ENCODE data around the gene RADIL.

DNA sequence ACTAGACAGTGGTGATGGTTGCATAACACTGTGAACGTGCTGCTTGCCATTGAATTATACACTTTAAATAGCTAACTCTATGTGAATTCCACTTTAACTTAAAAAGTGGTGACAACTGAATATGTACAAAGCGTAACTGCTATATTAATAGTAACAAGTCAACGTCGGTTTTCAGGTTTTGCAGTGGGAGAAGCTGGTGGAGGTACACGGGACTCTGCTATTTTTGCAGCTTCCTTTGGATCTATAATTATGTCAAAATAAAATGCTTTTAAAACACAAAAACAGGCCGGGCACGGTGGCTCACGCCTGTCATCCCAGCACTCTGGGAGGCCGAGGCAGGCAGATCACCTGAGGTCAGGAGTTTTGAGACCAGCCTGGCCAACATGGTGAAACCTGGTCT, 87.1 kb downstream of the RADIL start:
- no peak for TF ChIP-seq EZH2 (IDR thresholded peaks at IDR 0.05; ENCODE audit: low read length)
- TF ChIP-seq, protein P1, sequence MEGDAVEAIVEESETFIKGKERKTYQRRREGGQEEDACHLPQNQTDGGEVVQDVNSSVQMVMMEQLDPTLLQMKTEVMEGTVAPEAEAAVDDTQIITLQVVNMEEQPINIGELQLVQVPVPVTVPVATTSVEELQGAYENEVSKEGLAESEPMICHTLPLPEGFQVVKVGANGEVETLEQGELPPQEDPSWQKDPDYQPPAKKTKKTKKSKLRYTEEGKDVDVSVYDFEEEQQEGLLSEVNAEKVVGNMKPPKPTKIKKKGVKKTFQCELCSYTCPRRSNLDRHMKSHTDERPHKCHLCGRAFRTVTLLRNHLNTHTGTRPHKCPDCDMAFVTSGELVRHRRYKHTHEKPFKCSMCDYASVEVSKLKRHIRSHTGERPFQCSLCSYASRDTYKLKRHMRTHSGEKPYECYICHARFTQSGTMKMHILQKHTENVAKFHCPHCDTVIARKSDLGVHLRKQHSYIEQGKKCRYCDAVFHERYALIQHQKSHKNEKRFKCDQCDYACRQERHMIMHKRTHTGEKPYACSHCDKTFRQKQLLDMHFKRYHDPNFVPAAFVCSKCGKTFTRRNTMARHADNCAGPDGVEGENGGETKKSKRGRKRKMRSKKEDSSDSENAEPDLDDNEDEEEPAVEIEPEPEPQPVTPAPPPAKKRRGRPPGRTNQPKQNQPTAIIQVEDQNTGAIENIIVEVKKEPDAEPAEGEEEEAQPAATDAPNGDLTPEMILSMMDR (optimal IDR thresholded peaks at IDR 0.05 in 1 of 3, IDR thresholded peaks at IDR 0.05 in 1 of 3, conservative IDR thresholded peaks at IDR 0.05 in 1 of 3; ENCODE audit: extremely low read depth in 1 of 3, insufficient read depth in 2 of 3, low read length in 3 of 3) = no peak

Measured in keratinocyte (primary cell).